GM12891 (cell line): Measurements from ENCODE around the gene YIPF6.

Experiments
- PAX5 ChIP-seq: IDR thresholded peaks from 2 replicates; pipeline ENCODE4 v1.6.1; 2011; ENCODE audit warnings: low read length, moderate library complexity, mild to moderate bottlenecking; ENCODE audit not compliant: insufficient read depth, severe bottlenecking
- POLR2A ChIP-seq: IDR thresholded peaks from 2 replicates; pipeline ENCODE4 v1.6.1; 2011; ENCODE audit warnings: low read depth, low read length, control low read depth
- POLR2AphosphoS5 ChIP-seq: IDR thresholded peaks from 2 replicates; pipeline ENCODE4 v1.6.1; 2011; ENCODE audit warnings: low read depth, low read length, control low read depth
- SPI1 ChIP-seq: IDR thresholded peaks from 2 replicates; pipeline ENCODE4 v1.6.1; 2011; ENCODE audit warnings: low read depth, low read length, control low read depth
- TAF1 ChIP-seq: IDR thresholded peaks from 2 replicates; pipeline ENCODE4 v1.6.1; 2011; ENCODE audit warnings: low read depth, low read length, control low read depth

DNA sequence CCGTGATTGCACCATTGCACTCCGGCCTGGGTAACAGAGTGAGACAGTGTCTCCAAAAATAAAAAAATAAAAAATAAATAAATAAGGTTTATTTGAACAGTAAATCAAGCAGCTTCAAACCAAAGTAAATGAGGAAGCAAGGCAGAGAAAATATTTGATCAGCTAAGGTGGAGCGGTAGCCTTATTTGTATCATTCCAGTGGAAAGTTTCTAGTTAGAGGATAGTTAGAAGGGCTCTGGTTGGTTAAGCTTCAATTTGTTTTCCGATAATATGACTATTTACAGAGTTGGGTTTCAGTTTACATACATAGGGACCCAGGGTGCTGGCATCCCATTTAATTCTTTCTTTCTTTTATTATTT lies 43.7 kb upstream of the YIPF6 start:
- TF ChIP-seq POLR2A (no peak), SPI1 (no peak), TAF1 (no peak), POLR2AphosphoS5 (no peak), PAX5 (no peak)
